BJ (cell line): ENCODE data around the gene ASB17. TPM values are rescaled to one million over a fixed set of nuclear protein-coding genes. Genes with fewer than 3 reads are reported as not detected.
"Not testable (repeated sequence)": the region's sequence is repeated elsewhere in the genome, so short reads cannot be mapped to it uniquely, and the experiment has no call there.

ENCODE experiments used
- CTCF ChIA-PET: fragments of 350-600 bp; formaldehyde crosslinking; extraction: SDS; loops from one replicate; lab custom pipeline; 2021; ENCODE audit warnings: antibody characterized with exemption, inconsistent platforms; lab: Yijun Ruan, JAX
- POLR2A ChIA-PET: fragments of 300-600 bp; sonication (Branson Sonifier 250); formaldehyde crosslinking; extraction: SDS; loops from one replicate; lab custom pipeline; 2021; ENCODE audit warnings: antibody characterized with exemption; lab: Charles Lee
- DNase-seq: peaks from one replicate; pipeline ENCODE4 v3.0.0-alpha.2; 2011; ENCODE audit warnings: low read depth
- H3K27me3 ChIP-seq: 2 replicates; pipeline ENCODE4 v1.6.0; 2011; ENCODE audit warnings: low read length; ENCODE audit not compliant: control insufficient read depth, insufficient read depth
- H3K36me3 ChIP-seq: 2 replicates; pipeline ENCODE4 v1.5.1; 2011; ENCODE audit warnings: low read length; ENCODE audit not compliant: control insufficient read depth, insufficient read depth
- H3K4me3 ChIP-seq: 2 replicates; pipeline ENCODE4 v1.5.1; 2011; ENCODE audit warnings: low read depth, mild to moderate bottlenecking, control low read depth, low read length
- CTCF ChIP-seq: IDR thresholded peaks from 2 replicates; pipeline ENCODE4 v1.5.1; 2011; ENCODE audit warnings: low read depth, mild to moderate bottlenecking, control low read depth, inconsistent platforms, low read length, moderate library complexity; ENCODE audit not compliant: insufficient read depth
- polyA plus RNA-seq: library from polyadenylated mRNA; depleted of rRNA; stranded (reverse); fragments of >200 nt; gene quantifications from 2 replicates; pipeline ENCODE4 v1.2.3, GENCODE V29; 2011

The ASB17 gene
- polyA plus RNA-seq, 1 experiment: not detected

GRCh38 chr1:75967719-75968118, 35.5 kb upstream of the ASB17 start:
- no peak for DNase-seq
- Histone ChIP-seq H3K36me3 (no peaks in the 10 kb centered on the region), H3K27me3 (no peaks in the 10 kb centered on the region), H3K4me3 (no peak overlapping the region)
- ChIA-PET POLR2A (no interaction called here), CTCF (interaction anchor here (1.7 kb wide), 1 partner anchor 23 kb away, joined by 9 read pairs; no protein-coding TSS in a partner anchor)
- no peak for TF ChIP-seq CTCF

- no peaks in the 10 kb centered on the region for H3K36me3 ChIP-seq
- ChIA-PET POLR2A (no interaction called here), CTCF (interaction anchor here (0.7 kb wide), 1 partner anchor 9 kb away, joined by 3 read pairs; no protein-coding TSS in a partner anchor)
- no peak for TF ChIP-seq CTCF
- no peaks in the 10 kb centered on the region for H3K27me3 ChIP-seq
- no peak overlapping the region for H3K4me3 ChIP-seq
- DNase-seq: no peak
These were observed 32.7 kb upstream of the ASB17 start for GRCh38 chr1:75964760-75965408.

GRCh38 chr1:75964110-75964759, 32.0 kb upstream of the ASB17 start:
- CTCF ChIA-PET: interaction anchor here (0.7 kb wide), 1 partner anchor 8 kb away, joined by 3 read pairs; no protein-coding TSS in a partner anchor

GRCh38 chr1:75954586-75954985, 22.4 kb upstream of the ASB17 start:
- POLR2A ChIA-PET: no interaction called here
- no peak for DNase-seq
- no peak overlapping the region for H3K4me3 ChIP-seq
- CTCF ChIA-PET: no interaction called here
- no peaks in the 10 kb centered on the region for H3K36me3 ChIP-seq
- no peak for TF ChIP-seq CTCF
- H3K27me3 ChIP-seq: no peaks in the 10 kb centered on the region

More at GRCh38 chr1:75964110-75964759, 32.0 kb upstream of the ASB17 start:
- POLR2A ChIA-PET, H3K4me3 ChIP-seq, H3K27me3 ChIP-seq, H3K36me3 ChIP-seq: not testable (repeated sequence)
- peak; percentile 25 for DNase-seq

GRCh38 chr1:75953461-75953860, 21.3 kb upstream of the ASB17 start:
- Histone ChIP-seq H3K36me3 (no peaks in the 10 kb centered on the region), H3K4me3 (no peak overlapping the region), H3K27me3 (no peaks in the 10 kb centered on the region)
- ChIA-PET POLR2A (no interaction called here), CTCF (no interaction called here)
- DNase-seq: no peak
- TF ChIP-seq CTCF: no peak
